H1 (cell line): ENCODE measurements around the gene ELOVL2. TPM values are rescaled to one million over a fixed set of nuclear protein-coding genes. Genes with fewer than 3 reads are reported as not detected.
A peak's percentile ranks its signal among the peaks of the same experiment; 100 is the strongest.

Experiments
- CTCF ChIA-PET: fragments of 300-600 bp; sonication (Branson Sonifier 250); formaldehyde crosslinking; loops from one replicate; lab custom pipeline; 2021; ENCODE audit not compliant: partially characterized antibody; lab: Charles Lee
- POLR2A ChIA-PET: fragments of 300-600 bp; sonication (Branson Sonifier 250); formaldehyde crosslinking; loops from one replicate; lab custom pipeline; 2021; ENCODE audit warnings: inconsistent platforms; ENCODE audit not compliant: partially characterized antibody; lab: Charles Lee
- DNase-seq, 2 experiments: peaks; one replicate each; pipeline versions ENCODE4 v3.0.0 to v3.0.0-alpha.2; 2010 to 2022; ENCODE audit warnings: low spot score in 2 of 2, low read depth in 1 of 2, mixed read lengths in 1 of 2
- FAIRE-seq: peaks from 2 replicates; lab custom pipeline; 2011; peaks lifted over from hg19 to GRCh38; lab: Jason Lieb, UNC
- H2AFZ ChIP-seq: 2 replicates; pipeline ENCODE4 v1.8.1; 2012; ENCODE audit warnings: low read length, inconsistent platforms
- H2AK5ac ChIP-seq: 2 replicates; pipeline ENCODE4 v1.6.1; 2013; ENCODE audit warnings: low read depth, low read length
- H2BK120ac ChIP-seq: replicated peaks from 2 replicates; pipeline ENCODE3; 2013; ENCODE audit warnings: low read depth, low read length, inconsistent platforms
- H2BK12ac ChIP-seq: 2 replicates; pipeline ENCODE4 v1.6.1; 2013; ENCODE audit warnings: low read depth, low read length
- H2BK15ac ChIP-seq: 2 replicates; pipeline ENCODE4 v1.6.1; 2013; ENCODE audit warnings: low read length
- H2BK20ac ChIP-seq: 2 replicates; pipeline ENCODE4 v1.6.1; 2013; ENCODE audit warnings: low read length
- H2BK5ac ChIP-seq: 2 replicates; pipeline ENCODE4 v1.6.1; 2013; ENCODE audit warnings: low read depth, low read length
- H3K14ac ChIP-seq: 2 replicates; pipeline ENCODE4 v1.6.1; 2013; ENCODE audit warnings: inconsistent platforms; ENCODE audit not compliant: insufficient read length
- H3K18ac ChIP-seq: 2 replicates; pipeline ENCODE4 v1.6.1; 2013; ENCODE audit warnings: low read length; ENCODE audit errors: extremely low read depth
- H3K23ac ChIP-seq: 2 replicates; pipeline ENCODE4 v1.6.1; 2013; ENCODE audit warnings: inconsistent platforms; ENCODE audit not compliant: insufficient read length
- H3K23me2 ChIP-seq: 2 replicates; pipeline ENCODE4 v1.6.1; 2013; ENCODE audit warnings: low read depth, low read length
- H3K27ac ChIP-seq: 2 replicates; pipeline ENCODE4 v1.6.1; 2011; ENCODE audit warnings: low read depth, low read length, inconsistent platforms
- H3K27me3 ChIP-seq, 4 experiments: replicated peaks in 1 of 4; 1 replicate in 1 of 4; 2 replicates in 3 of 4; pipeline versions ENCODE4 v1.6.1 to v1.8.1; 2011 to 2013; ENCODE audit warnings: low read length in 3 of 4, mild to moderate bottlenecking in 3 of 4, inconsistent platforms in 2 of 4, mixed read lengths in 2 of 4, moderate library complexity in 1 of 4; ENCODE audit not compliant: control insufficient read depth in 3 of 4, insufficient read depth in 3 of 4; ENCODE audit errors: extremely low read depth in 1 of 4
- H3K36me3 ChIP-seq, 4 experiments: 2 replicates each; pipeline versions ENCODE4 v1.6.1 to v1.8.1; 2011 to 2013; ENCODE audit warnings: mild to moderate bottlenecking in 4 of 4, low read length in 3 of 4, moderate library complexity in 2 of 4, control low read depth in 1 of 4, inconsistent platforms in 1 of 4; ENCODE audit not compliant: insufficient read depth in 4 of 4, control insufficient read depth in 2 of 4
- H3K4ac ChIP-seq: replicated peaks from 2 replicates; pipeline ENCODE3; 2013; ENCODE audit warnings: low read length, low read depth, mixed read lengths, inconsistent platforms; ENCODE audit not compliant: insufficient read length
- H3K4me1 ChIP-seq, 4 experiments: replicated peaks in 1 of 4; 1 replicate in 1 of 4; 2 replicates in 3 of 4; pipeline versions ENCODE4 v1.6.1 to v1.8.1; 2011 to 2013; ENCODE audit warnings: low read length in 3 of 4, inconsistent platforms in 2 of 4, mixed read lengths in 1 of 4; ENCODE audit not compliant: insufficient read depth in 4 of 4, control insufficient read depth in 3 of 4
- H3K4me2 ChIP-seq, 2 experiments: 2 replicates each; pipeline versions ENCODE4 v1.6.1 to v1.8.1; 2011 to 2013; ENCODE audit warnings: low read depth in 2 of 2, low read length in 2 of 2, control low read depth in 1 of 2, inconsistent platforms in 1 of 2, mild to moderate bottlenecking in 1 of 2; ENCODE audit not compliant: insufficient read depth in 1 of 2
- H3K4me3 ChIP-seq, 4 experiments: fragments of 200-600, 300-600 bp in 1 of 4; sonication (generic), shearing (Covaris generic), sonication (Bioruptor Twin) in 1 of 4; 2 replicates each; pipeline versions ENCODE4 v1.5.1 to v1.8.1; 2011 to 2016; ENCODE audit warnings: low read length in 4 of 4, low read depth in 3 of 4, control low read depth in 2 of 4, inconsistent platforms in 2 of 4, mild to moderate bottlenecking in 2 of 4, mixed read lengths in 1 of 4, moderate library complexity in 1 of 4; ENCODE audit not compliant: insufficient read depth in 2 of 4; ENCODE audit errors: extremely low read depth in 1 of 4
- H3K56ac ChIP-seq: replicated peaks from 2 replicates; pipeline ENCODE3; 2013; ENCODE audit warnings: low read depth, mild to moderate bottlenecking, mixed read lengths, low read length, inconsistent platforms; ENCODE audit not compliant: insufficient read length
- H3K79me1 ChIP-seq: 2 replicates; pipeline ENCODE4 v1.6.1; 2013; ENCODE audit warnings: low read depth, low read length, control low read depth
- H3K79me2 ChIP-seq, 2 experiments: 2 replicates each; pipeline versions ENCODE4 v1.6.1 to v1.8.1; 2012 to 2013; ENCODE audit warnings: low read length in 2 of 2, mild to moderate bottlenecking in 2 of 2, inconsistent platforms in 1 of 2; ENCODE audit not compliant: insufficient read depth in 2 of 2, control insufficient read depth in 1 of 2
- H3K9ac ChIP-seq, 4 experiments: replicated peaks in 1 of 4; 1 replicate in 1 of 4; 2 replicates in 3 of 4; pipeline versions ENCODE4 v1.6.1 to v1.8.1; 2011 to 2013; ENCODE audit warnings: low read depth in 3 of 4, low read length in 3 of 4, control low read depth in 2 of 4, mild to moderate bottlenecking in 2 of 4, moderate library complexity in 2 of 4, inconsistent platforms in 1 of 4; ENCODE audit errors: extremely low read depth in 1 of 4
- H3K9me3 ChIP-seq, 2 experiments: 2 replicates each; pipeline versions ENCODE4 v1.6.1 to v1.8.1; 2012 to 2013; ENCODE audit warnings: mild to moderate bottlenecking in 2 of 2, moderate library complexity in 2 of 2, control low read depth in 1 of 2, inconsistent platforms in 1 of 2, low read depth in 1 of 2, low read length in 1 of 2, mixed read lengths in 1 of 2; ENCODE audit not compliant: insufficient read depth in 2 of 2
- H4K20me1 ChIP-seq, 2 experiments: replicated peaks in 1 of 2; 2 replicates each; pipeline versions ENCODE3 to v1.8.1; 2011 to 2013; ENCODE audit warnings: inconsistent platforms in 2 of 2, low read length in 2 of 2, mild to moderate bottlenecking in 1 of 2; ENCODE audit not compliant: insufficient read depth in 2 of 2, control insufficient read depth in 1 of 2
- H4K5ac ChIP-seq: 2 replicates; pipeline ENCODE4 v1.6.1; 2013; ENCODE audit warnings: low read length, low read depth, mixed read lengths, inconsistent platforms; ENCODE audit not compliant: insufficient read length
- H4K8ac ChIP-seq: 2 replicates; pipeline ENCODE4 v1.8.0; 2013; ENCODE audit warnings: mild to moderate bottlenecking, moderate library complexity, low read length, inconsistent platforms; ENCODE audit not compliant: insufficient read depth; ENCODE audit errors: extremely low read depth
- H4K91ac ChIP-seq: replicated peaks from 2 replicates; pipeline ENCODE3; 2013; ENCODE audit warnings: low read length, mixed read lengths, inconsistent platforms; ENCODE audit not compliant: insufficient read length
- CBX5 ChIP-seq: fragments of 300-800, 300-1000 bp; sonication (generic); IDR thresholded peaks from 2 replicates; pipeline ENCODE4 v1.7.1; 2016; ENCODE audit warnings: antibody characterized with exemption, low read length, low read depth
- CEBPB ChIP-seq: IDR thresholded peaks from 2 replicates; pipeline ENCODE4 v1.6.1; 2012; ENCODE audit warnings: low read depth, low read length
- CTBP2 ChIP-seq: IDR thresholded peaks from 2 replicates; pipeline ENCODE4 v1.7.0; 2011; ENCODE audit warnings: borderline replicate concordance, mild to moderate bottlenecking, moderate library complexity, mixed read lengths, low read length; ENCODE audit not compliant: insufficient read depth, insufficient read length
- EP300 ChIP-seq, 2 experiments: IDR thresholded peaks; 1 replicate in 1 of 2; 2 replicates in 1 of 2; pipeline ENCODE4 v1.6.1; 2011 to 2012; ENCODE audit warnings: low read depth in 2 of 2, low read length in 2 of 2, mild to moderate bottlenecking in 2 of 2, borderline replicate concordance in 1 of 2, inconsistent platforms in 1 of 2, moderate library complexity in 1 of 2
- POU5F1 ChIP-seq: IDR thresholded peaks from 2 replicates; pipeline ENCODE4 v1.6.1; 2011; ENCODE audit warnings: low read depth, mild to moderate bottlenecking, low read length, moderate library complexity
- RAD21 ChIP-seq, 2 experiments: IDR thresholded peaks in 1 of 2; conservative IDR thresholded peaks in 1 of 2; 2 replicates each; pipeline ENCODE4 v1.6.1; 2011; ENCODE audit warnings: low read depth in 2 of 2, low read length in 2 of 2, improper control_type of control experiment in 1 of 2, inconsistent platforms in 1 of 2, mild to moderate bottlenecking in 1 of 2, moderate library complexity in 1 of 2
- SIN3A ChIP-seq, 2 experiments: IDR thresholded peaks in 1 of 2; conservative IDR thresholded peaks in 1 of 2; 2 replicates each; pipeline ENCODE4 v1.6.1; 2011 to 2012; ENCODE audit warnings: low read length in 2 of 2, improper control_type of control experiment in 1 of 2, low read depth in 1 of 2, mild to moderate bottlenecking in 1 of 2
- SP2 ChIP-seq: IDR thresholded peaks from 2 replicates; pipeline ENCODE4 v1.6.1; 2012; ENCODE audit warnings: mild to moderate bottlenecking, low read length, inconsistent platforms
- SRF ChIP-seq: IDR thresholded peaks from 2 replicates; pipeline ENCODE4 v1.6.1; 2011; ENCODE audit warnings: mild to moderate bottlenecking, low read depth, low read length, moderate library complexity
- SUZ12 ChIP-seq: fragments of 200-600 bp; sonication (generic); IDR thresholded peaks from 2 replicates; pipeline ENCODE4 v1.6.1; 2012; ENCODE audit warnings: mild to moderate bottlenecking, inconsistent platforms, low read length, moderate library complexity, mixed read lengths
- TBP ChIP-seq: IDR thresholded peaks from 2 replicates; pipeline ENCODE4 v1.6.1; 2011; ENCODE audit warnings: low read depth, low read length, improper control_type of control experiment
- ZNF274 ChIP-seq: IDR thresholded peaks from 2 replicates; pipeline ENCODE4 v1.7.0; 2012; ENCODE audit warnings: low read length, borderline replicate concordance; ENCODE audit errors: extremely low read depth
- WGBS, 2 experiments: shearing (Covaris generic) in 1 of 2; methylation state at CpG; one replicate each; pipeline versions ENCODE4 v1.1.6 to v1.1.7; 2013 to 2015; ENCODE audit warnings: low lambda C conversion rate in 2 of 2, mixed read lengths in 2 of 2, inconsistent platforms in 1 of 2, low coverage in 1 of 2, missing lambda C conversion rate in 1 of 2; ENCODE audit not compliant: insufficient replicate concordance in 2 of 2, insufficient coverage in 1 of 2, insufficient read length in 1 of 2; ENCODE audit errors: extremely low coverage in 1 of 2, missing lambda C conversion rate in 1 of 2; 5-methylcytosine and 5-hydroxymethylcytosine counted together
- polyA plus RNA-seq, 7 experiments: library from polyadenylated mRNA; depleted of rRNA in 3 of 7; stranded (reverse) in 5 of 7; unstranded in 2 of 7; fragments of >200 nt in 5 of 7; fragments of 200-250 nt in 2 of 7; gene quantifications; 1 replicate in 5 of 7; 2 replicates in 1 of 7; 4 replicates in 1 of 7; pipeline versions ENCODE4 v1.2.1 to v1.2.3, GENCODE V29; 2011 to 2013; ENCODE audit warnings: missing spikeins in 2 of 7, mixed read lengths in 2 of 7
- total RNA-seq: library from RNA; stranded (reverse); fragmentation: NEBNext Ultra II Directional; extraction: Animal tissue kit (Norgen Biotek cat#: 25700); gene quantifications from 2 replicates; pipeline ENCODE4 v1.2.1, GENCODE V29; 2021

ELOVL2 gene
- total and polyA plus RNA-seq, 2 of the 8 experiments (the other 6 are each of a cell fraction or from before 2014, with no cell fraction given), result 0.42 to 0.89 TPM

DNA sequence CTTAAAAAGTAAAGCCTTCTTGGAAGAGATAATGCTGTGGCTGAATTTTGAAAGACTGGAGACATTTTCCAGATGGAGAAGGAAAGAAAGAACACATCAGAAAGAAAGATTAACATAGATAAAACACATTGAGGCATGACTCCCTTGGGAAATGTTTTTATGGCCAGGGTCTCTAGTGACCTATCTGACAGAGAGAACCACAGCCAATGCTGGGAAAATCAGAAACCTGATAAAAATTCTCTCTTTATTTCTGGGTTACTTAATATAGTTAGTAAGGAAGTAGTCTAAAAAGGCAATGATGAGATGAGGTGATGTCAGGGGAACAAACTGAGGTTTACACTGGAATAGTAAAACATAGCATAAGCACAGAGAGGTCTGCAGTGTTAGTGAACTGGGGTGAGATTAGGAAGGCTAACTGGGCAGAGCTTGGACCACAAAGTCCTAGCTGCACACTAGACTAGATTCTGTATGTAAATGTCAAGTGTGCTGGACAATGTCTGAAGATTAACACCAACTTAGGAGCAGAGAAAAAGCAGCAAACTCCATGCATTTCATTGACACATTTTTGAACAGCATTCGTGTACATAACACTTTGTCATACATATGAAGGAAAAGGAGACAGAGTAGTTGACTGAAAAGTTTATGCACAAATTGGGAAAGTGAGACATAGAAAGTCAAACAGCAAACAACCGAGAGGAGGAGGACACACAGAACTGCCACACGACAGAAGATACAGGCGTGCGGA lies 31.0 kb downstream of the ELOVL2 start:
- no peak overlapping the region for H2AK5ac ChIP-seq
- FAIRE-seq, result no peak
- H2BK20ac ChIP-seq, result no peak overlapping the region
- H3K4ac ChIP-seq, result no peak overlapping the region
- no peaks in the 10 kb centered on the region for H3K79me1 ChIP-seq
- H3K23ac ChIP-seq, result no peak overlapping the region
- H2BK5ac ChIP-seq, result no peak overlapping the region
- H3K79me2 ChIP-seq, result no peaks in the 10 kb centered on the region
- no peak overlapping the region for H4K5ac ChIP-seq
- H3K9me3 ChIP-seq, result no peaks in the 10 kb centered on the region
- no peaks in the 10 kb centered on the region for H4K20me1 ChIP-seq
- no peak overlapping the region for H3K9ac ChIP-seq
- no peak overlapping the region for H4K91ac ChIP-seq
- CTCF ChIA-PET, result interaction anchor here (1.6 to 1.7 kb wide), 2 partner anchors 9 to 31 kb away, joined by 4 to 25 read pairs; no protein-coding TSS in a partner anchor
- peaks cover 0 to 9% (median 0%) of the 10 kb centered on the region in 4 experiments; a peak in 4 of 7 replicates for H3K4me1 ChIP-seq
- H2BK12ac ChIP-seq, result no peak overlapping the region
- POLR2A ChIA-PET, result no interaction called here
- H3K4me3 ChIP-seq, result no peak overlapping the region
- no peak overlapping the region for H3K18ac ChIP-seq
- H3K4me2 ChIP-seq, result no peak overlapping the region
- no peaks in the 10 kb centered on the region; a peak in 1 of 7 replicates for H3K27me3 ChIP-seq
- H2BK120ac ChIP-seq, result no peak overlapping the region
- H3K36me3 ChIP-seq, result no peaks in the 10 kb centered on the region
- no peak overlapping the region for H2BK15ac ChIP-seq
- no peak for DNase-seq
- H3K27ac ChIP-seq, result no peak overlapping the region
- no peak overlapping the region for H2AFZ ChIP-seq
- peak overlapping the region; percentile 12 for H3K14ac ChIP-seq
- no peak overlapping the region for H4K8ac ChIP-seq
- no peaks in the 10 kb centered on the region for H3K23me2 ChIP-seq
- no peak overlapping the region for H3K56ac ChIP-seq
- 83% methylated on average over 5 of the region's 5 CpGs; no CpG with 5 or more reads in 1 of the 2 experiments for WGBS, 2 experiments
- TF ChIP-seq SIN3A (conservative IDR thresholded peaks at IDR 0.05 in 1 of 2, IDR thresholded peaks at IDR 0.05 in 1 of 2; ENCODE audit: low read depth in 1 of 2, low read length in 2 of 2), result no peak
- no peak for TF ChIP-seq SUZ12
- no peak for TF ChIP-seq CBX5
- no peak for TF ChIP-seq TBP
- no peak for TF ChIP-seq SRF
- no peak for TF ChIP-seq POU5F1
- no peak for TF ChIP-seq CTBP2
- TF ChIP-seq SP2, result no peak
- TF ChIP-seq EP300 (IDR thresholded peaks at IDR 0.05; ENCODE audit: borderline replicate concordance in 1 of 2, low read depth in 2 of 2, low read length in 2 of 2), result no peak
- TF ChIP-seq RAD21 (IDR thresholded peaks at IDR 0.05 in 1 of 2, conservative IDR thresholded peaks at IDR 0.05 in 1 of 2; ENCODE audit: low read depth in 2 of 2, low read length in 2 of 2), result no peak
- TF ChIP-seq ZNF274, result no peak
- TF ChIP-seq CEBPB, result no peak
